HG02870 (cell line): Measurements from ENCODE around the gene ZGPAT.

ENCODE experiments used
- ATAC-seq: cut with Tn5 transposase; IDR thresholded peaks from one replicate; pipeline ENCODE4 v1.9.1; 2021; ENCODE audit warnings: mild to moderate bottlenecking, moderate library complexity; ENCODE audit not compliant: unreplicated experiment

ZGPAT gene

DNA sequence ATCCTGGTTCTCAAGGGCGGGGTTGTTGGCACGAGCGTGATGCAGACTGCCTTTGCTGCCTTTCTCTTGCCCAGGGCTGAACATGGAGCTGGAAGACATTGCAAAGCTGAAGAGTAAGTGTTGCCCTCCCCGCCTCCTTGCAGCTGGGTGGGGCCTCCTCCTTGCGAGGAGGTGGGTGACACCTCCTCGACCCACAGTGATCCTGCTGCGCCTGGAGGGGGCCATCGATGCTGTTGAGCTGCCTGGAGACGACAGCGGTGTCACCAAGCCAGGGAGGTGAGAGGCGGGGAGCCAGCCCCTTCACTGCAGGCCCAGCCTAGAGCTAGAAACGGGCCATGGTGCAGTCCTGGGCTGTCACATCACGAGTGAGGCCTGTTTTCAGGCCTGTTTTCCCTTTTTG is 29.8 kb upstream of the ZGPAT start:
- ATAC-seq, result no peak

DNA sequence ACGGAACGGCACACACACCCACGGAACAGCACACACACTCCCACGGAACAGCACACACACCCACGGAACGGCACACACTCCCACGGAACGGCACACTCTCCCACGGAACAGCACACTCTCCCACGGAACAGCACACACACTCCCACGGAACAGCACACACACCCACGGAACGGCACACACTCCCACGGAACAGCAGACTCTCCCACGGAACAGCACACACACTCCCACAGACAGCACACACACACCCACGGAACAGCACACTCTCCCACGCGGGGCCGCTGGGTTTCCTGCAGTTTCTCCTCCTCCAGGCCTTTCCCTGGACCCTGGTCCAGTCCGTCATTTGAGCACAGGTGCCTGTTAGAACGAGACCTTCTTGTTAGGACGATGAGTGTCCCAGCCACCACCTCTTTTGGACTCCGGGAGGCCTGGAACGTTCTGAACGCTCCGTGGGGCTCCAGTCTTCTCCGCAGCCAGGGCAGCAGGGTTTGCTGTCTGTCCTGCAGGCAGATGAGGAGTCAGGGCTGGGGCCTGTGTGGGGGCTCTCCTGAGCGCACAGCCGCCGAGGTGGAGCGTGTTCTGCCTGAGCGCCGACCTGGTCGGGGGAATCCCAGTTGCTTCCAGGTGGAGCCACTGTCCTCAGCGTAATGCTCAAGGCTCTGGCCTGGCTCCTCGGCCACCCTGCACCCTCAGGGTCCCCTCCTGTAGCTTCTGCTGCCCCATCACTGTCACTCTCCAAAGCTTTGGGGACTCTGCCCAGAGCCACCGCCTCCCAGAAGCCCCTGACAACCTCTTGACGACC is 29.0 kb upstream of the ZGPAT start:
- no peak for ATAC-seq

DNA sequence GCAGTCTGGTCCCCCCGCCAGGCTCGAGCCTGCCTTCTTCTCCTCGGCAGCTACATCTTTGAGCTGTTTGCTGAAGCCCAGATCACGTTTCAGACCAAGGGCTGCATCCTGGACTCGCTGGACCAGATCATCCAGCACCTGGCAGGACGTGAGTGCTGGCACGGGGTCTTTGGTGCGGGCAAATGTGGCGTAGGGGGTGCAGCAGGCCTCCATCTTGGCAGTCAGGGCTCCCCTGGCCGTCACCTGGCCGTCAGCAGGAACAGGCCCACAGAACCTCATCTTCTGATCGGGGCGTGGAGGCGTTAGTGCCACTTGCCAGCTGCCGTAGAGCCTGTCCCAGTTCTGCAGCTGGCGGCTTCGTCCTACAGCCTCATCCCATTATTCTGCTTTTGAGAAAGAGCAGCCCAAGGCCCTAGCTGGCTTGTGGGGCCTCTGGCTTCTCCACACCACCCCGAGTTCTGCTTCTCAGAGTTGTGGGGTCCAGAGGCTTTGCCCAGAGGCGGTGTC is 28.0 kb upstream of the ZGPAT start:
- no peak for ATAC-seq

DNA sequence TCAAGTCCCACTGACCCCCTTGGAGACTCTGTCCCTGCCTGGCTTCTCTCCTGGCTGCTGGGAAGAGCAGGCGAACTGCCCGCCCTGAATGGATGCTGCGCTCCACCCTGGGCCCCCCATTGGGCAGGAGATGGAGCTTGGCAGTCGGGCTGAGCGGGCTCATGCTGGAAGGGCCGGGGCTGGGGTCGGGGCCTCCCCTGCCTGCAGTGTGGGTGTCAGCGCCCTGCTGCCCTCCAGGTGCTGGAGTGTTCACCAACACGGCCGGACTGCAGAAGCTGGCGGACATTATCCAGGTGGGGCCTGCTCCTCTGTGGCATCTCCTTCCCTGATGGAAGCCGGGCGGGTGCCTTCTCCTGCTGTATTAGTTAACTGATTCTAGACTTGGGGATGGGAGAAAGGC is 27.4 kb upstream of the ZGPAT start:
- no peak for ATAC-seq

DNA sequence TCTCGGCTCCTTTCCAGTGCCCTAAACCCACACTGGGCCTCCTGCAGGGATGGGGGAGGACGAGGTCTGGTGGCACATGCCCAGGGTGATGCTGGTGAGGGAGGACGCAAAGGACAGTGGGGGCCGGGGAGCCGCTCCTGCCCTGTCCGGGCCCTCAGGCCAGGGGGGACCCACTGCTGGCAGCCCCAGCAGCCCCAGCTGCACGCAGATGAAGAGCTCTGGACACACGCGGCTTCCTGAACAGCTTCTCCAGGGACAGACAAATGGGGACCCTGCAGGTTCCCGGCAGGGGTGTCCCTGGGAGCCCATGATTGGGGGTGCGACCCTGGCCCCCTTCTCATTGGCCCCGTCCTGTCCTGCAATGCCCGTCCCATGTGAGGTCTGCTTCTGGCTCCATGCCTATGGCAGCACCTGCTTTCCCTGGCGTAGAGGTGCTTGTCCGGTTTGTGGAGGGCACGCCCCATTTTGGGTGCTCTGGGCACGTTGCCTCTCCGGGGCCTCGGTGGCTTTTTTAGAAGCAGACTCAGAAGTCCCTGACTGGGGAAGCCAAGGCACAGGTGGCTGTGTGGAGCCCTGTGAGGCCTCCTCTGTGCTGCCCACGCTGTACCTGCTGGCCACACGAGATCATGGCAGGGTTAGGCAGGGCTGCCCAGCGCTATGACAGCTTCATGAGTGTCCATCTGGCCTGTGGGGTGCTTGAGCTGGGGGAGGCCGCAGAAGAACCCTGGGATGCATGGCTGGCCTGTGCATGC is 26.8 kb upstream of the ZGPAT start:
- no peak for ATAC-seq

DNA sequence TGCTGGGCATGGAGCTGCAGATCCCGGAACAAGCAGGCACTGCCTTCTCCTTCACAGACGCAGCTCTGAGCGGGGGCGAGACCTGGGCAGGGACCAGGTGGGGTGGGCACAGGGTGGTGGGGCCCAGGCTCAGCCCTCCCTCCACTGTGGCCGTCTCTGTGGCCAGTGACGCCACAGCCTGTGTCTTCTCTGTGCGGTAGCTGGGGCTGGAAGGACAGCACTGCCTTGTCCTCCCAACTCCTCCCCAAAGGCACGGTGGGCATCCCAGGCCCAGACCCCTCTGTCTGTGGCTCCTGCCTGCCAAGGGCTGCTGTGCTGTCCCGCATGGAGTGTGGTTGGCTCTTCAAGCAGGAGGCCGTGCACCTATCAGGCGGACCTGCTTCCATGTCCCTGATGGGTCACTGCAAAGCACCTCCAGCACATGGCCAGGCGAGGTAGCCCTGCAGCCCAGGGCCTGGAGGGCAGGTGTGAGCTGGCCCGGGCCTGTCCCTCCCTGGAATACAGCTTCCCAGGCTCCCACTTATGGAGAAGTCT is 26.2 kb upstream of the ZGPAT start:
- ATAC-seq, result no peak

DNA sequence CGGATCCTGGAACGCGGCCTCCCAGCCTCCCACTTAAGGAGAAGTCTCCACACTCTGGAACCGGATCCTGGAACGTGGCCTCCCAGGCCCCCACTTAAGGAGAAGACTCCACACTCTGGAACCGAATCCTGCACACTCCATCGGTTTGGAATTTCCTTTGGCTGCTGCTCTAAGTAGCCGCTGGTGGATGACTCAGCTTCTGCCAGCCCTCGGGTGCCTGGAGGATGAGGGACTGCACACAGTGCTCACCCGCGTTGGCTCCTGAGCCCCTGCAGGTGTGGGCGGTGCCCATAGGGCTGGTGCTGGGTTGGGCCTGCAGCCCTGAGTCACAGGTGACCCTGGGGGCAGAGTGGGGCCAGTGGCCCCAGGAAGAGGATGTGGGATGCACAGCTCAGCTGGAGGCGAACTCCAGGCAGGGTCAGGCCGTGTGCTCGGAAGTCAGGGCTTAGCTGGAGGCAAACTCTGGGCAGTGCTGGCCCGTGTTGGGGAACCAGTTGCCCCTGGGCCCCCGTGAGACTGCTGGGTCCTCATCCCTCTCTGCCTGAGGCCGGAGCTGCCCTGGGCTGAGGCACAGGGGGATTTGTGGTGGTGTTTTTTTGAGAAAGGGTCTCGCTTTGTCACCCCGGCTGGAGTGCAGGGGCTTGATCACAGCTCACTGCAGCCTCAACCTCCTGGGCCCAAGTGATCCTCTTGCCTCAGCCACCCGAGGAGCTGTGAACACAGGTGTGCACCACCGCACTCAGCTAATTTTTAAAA is 25.3 kb upstream of the ZGPAT start:
- no peak for ATAC-seq

DNA sequence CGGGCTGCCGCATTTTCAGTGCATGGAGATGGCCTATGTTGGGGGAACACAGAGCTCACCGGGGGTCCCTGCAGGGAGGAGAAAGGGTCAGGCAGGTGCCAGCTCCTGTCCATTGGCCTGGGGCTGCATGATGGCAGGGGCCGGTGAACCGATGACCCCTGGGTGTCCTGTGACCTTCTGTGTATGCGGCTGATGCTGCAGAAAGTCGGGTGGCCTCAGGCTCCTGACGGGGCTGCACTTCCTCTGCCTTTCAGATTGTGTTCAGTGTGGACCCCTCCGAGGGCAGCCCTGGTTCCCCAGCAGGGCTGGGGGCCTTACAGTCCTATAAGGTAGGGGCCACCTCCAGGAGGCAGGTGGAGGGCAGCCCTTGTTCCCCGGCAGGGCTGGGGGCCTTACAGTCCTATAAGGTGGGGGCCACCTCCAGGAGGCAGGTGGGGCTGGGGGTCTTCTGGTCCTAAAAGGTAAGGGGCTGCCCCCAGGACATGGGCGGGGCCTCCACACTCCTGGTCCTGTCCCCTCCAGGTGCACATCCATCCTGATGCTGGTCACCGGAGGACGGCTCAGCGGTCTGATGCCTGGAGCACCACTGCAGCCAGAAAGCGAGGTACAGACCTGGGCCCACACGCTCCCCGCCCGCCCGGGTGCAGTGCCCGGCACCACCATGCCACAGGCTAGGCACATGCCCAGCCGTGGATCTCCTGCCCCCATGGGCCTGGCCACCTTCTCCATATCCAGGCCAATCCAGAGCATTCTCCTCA is 22.4 kb upstream of the ZGPAT start:
- ATAC-seq, result no peak

DNA sequence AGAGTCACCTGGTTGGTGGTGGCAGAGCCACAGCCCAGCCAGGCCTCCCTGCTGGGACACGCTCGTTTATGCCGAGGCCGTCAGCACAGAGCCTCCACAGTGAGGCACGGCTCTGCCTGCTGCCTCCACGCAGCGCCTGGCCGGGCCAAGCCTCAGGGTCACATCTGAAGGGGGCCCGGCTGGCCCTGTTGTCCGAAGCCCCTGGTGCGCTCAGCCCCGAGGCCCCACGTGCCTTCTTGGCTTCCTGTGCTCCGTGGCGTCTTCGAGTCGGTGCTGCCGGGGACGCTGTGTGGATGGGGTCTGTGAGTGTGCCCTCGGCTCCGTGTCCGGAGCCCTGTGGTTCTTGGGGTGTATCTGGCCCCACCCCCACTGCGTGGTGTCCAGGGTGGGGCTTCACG is 21.7 kb upstream of the ZGPAT start:
- ATAC-seq, result no peak

DNA sequence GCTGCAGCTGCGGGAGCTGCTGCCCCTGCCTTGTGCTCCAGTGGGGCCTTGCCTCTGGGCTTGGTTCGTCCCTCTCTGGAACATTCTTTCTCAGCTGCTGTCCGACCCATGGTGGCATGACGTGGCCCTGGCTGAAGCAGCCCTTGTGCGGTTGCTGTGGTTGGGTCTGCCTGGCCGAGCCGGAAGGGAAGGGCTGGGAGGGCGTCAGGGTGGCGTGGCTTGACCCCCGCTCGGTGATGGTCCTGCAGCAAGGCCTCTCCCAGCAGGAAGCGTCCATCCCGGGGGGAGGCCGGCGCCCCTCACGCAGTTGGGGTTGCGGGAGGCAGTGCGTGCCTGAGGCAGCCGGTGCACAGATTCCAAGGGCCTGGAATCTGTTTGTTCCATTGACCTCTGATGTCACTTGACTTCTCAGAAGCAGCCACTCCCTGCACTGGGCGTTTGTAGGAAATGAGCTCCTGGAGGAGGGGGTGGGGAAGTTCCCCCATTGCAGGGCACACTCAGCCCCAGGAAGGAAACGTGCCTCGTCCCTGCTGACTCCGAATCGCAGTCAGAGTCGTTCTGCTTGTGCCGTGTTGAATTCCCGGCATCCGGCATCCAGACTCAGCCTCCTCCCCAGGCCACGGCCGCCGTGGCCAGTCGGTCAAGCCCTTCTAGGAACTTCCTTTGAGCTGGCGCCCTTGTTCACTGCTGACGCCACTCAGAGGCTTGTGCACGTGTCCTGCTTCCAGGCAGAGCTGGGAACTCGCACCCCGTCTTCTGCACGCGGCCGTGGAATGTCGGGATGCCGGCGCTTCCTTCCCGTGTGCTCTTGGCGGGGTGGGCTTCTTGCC is 21.1 kb upstream of the ZGPAT start:
- no peak for ATAC-seq

DNA sequence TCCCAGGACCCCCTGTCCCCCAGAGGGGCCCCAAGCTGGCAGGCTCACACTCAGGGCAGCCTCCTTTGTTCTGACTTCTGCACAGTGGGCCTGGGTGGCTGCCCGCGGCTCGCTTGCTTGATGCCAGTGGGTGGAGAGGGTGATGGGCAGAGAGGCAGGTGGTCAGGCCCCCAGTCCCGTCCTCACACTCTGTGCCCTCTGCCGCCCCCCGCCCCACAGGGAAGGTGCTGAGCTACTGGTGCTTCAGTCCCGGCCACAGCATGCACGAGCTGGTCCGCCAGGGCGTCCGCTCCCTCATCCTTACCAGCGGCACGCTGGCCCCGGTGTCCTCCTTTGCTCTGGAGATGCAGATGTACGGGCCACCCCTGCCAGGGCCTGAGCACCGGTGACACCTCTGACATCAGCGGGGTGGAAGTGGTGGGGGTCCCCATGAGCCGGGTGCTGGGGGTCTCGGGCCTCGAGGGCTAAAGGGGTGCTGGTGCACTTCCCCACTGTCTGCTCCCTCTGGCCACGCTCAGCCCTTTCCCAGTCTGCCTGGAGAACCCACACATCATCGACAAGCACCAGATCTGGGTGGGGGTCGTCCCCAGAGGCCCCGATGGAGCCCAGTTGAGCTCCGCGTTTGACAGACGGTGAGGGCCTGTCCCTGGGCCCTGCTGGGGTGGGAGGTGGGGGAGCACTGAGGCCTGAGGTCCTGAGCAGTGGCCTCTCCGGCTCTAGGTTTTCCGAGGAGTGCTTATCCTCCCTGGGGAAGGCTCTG is 20.2 kb upstream of the ZGPAT start:
- ATAC-seq, result no peak

DNA sequence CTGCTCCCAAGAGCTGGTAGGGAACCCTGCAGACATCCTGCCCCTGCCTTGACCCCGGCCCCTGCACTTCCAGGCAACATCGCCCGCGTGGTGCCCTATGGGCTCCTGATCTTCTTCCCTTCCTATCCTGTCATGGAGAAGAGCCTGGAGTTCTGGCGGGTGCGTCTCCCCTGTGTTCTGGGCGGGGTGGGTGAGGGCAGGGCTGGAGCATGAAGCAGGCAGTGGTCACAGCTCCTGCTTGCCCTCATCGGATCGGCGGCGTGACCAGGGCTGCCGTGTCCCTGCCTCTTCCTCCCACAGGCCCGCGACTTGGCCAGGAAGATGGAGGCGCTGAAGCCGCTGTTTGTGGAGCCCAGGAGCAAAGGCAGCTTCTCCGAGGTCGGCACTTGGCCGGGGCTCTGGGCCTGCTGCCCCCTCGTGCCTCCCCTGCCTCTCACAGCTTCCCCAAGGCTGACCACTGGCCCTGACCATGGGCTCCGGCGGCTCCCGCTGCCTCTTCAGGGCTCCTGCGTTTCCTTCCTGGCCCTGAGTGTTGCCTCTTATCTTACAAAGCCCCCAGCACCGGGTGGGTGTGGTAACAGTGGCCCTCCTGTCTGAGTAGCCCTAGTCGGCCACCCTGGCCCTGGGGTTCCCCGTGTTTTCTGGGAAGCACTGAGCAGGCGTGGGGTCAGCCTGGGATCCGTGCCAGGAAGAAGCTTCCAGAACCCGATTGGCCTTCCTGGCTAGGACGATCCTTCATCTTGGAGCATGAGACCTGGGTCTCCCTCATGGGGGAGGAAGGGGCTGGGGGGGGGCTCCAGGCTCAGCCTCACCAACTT is 19.4 kb upstream of the ZGPAT start:
- no peak for ATAC-seq

DNA sequence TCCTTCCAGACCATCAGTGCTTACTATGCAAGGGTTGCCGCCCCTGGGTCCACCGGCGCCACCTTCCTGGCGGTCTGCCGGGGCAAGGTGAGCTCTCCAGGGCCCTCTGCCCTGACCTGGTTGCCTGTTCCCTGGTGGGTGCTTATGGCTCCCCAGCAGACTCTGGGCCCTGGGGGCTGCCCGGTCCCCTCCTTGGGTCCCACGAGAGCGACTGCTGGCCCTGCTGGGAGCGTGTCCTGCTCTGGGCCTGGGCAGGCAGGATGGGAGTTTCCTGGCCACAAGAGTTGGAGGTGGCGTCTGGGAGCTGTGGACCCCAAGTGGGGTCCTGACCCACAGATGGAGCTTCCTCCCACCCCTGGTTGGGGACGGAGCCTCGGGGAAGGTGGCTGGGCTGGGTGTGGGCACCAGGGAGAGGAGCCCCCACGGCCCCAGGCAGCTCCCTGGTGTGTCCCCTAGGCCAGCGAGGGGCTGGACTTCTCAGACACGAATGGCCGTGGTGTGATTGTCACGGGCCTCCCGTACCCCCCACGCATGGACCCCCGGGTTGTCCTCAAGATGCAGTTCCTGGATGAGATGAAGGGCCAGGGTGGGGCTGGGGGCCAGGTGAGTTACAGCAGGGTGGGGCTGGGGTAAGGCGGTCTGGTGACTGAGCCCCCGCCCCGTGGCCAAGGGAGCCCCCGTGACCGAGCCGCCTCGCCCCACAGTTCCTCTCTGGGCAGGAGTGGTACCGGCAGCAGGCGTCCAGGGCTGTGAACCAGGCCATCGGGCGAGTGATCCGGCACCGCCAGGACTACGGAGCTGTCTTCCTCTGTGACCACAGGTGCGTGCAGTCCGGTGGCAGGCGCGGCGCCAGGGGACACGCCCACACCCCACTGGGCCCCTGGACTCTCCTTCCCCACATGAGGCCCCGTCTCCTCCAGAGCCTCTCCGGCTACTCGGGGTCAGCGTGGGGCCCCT is 18.5 kb upstream of the ZGPAT start:
- no peak for ATAC-seq

DNA sequence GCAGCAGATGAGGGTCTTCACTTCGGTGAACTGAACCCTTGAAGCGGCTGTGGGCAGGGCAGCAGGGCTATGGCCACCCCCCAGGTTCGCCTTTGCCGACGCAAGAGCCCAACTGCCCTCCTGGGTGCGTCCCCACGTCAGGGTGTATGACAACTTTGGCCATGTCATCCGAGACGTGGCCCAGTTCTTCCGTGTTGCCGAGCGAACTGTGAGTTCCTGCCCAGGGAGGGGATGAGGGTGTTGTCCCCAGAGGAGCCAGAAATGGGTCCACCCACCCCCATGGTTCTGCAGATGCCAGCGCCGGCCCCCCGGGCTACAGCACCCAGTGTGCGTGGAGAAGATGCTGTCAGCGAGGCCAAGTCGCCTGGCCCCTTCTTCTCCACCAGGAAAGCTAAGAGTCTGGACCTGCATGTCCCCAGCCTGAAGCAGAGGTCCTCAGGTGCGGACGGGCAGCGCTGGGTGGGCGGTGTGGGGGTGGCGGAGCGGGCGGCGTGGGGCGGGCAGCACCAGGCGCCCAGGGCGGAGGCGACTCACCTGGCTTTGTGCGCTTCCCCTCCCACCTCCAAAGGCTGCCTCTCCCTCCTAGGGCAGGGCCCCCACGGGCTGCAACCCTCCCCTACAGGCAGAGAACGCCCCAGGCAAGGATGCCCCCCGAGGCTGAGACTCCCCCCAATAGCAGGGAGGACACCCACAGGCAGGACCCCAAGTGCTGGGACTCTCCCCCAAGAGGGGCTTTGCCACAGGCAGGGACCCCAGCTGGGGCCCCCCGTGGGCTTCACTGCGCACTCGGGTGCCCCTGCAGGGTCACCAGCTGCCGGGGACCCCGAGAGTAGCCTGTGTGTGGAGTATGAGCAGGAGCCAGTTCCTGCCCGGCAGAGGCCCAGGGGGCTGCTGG is 17.6 kb upstream of the ZGPAT start:
- ATAC-seq, result no peak

DNA sequence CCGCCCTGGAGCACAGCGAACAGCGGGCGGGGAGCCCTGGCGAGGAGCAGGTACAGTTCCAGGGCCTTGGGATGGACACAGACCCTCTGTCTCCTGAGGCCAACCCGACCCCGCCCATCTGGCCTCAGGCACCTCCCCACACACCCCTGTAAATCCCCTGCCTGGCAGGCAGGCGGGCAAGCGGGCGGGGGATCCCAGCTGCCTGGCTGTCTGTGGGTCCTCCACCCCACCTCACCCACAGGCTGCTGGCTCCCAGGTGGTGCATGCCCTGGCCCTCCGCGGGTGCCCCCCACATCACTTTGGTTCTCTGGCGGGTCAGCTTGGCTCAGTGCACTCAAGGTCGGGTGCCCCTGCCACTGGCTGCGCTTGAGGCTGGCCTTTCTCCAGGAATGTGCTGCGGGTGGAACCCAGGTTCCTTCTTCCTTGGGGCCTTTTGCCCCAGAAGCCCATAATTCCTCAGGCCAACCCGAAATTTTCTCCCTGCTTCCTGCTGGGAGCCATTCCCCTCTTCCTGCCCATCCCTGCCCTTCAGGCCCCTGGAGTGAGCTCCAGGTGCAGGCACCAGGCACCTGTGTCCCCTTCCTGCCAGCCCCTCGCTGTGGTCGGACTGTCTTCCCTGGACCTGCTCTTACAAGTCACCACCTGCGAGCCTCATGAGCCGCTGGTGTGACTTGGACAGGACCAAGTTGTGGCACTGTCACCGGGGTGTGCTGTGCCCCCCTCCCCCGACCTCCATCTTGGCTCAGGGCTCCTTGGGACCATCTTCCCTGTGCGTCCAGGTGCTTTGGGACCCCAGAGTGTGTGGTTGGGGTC is 16.7 kb upstream of the ZGPAT start:
- no peak for ATAC-seq
